Spinal cord (tissue), 10 donors: ENCODE measurements around the gene APBA2. TPM values are rescaled to one million over a fixed set of nuclear protein-coding genes. Genes with fewer than 3 reads are reported as not detected.
"Not testable (repeated sequence)": the region's sequence is repeated elsewhere in the genome, so short reads cannot be mapped to it uniquely, and the experiment has no call there.

Source experiments
- DNase-seq, 6 donors: peaks; one replicate each; pipeline versions ENCODE4 v3.0.0 to v3.0.0-alpha.2; 2013 to 2015; ENCODE audit warnings: low spot score in 6 of 6, low read depth in 4 of 6
- H3K27ac ChIP-seq: one replicate; pipeline ENCODE4 v1.5.1; 2013; ENCODE audit warnings: low read depth, low read length, control low read depth
- H3K27me3 ChIP-seq: one replicate; pipeline ENCODE4 v1.6.1; 2013; ENCODE audit warnings: low read length; ENCODE audit not compliant: control insufficient read depth, insufficient read depth
- H3K36me3 ChIP-seq: one replicate; pipeline ENCODE4 v1.6.1; 2013; ENCODE audit warnings: low read length; ENCODE audit not compliant: control insufficient read depth, insufficient read depth
- H3K4me1 ChIP-seq: one replicate; pipeline ENCODE4 v1.6.1; 2013; ENCODE audit warnings: low read length; ENCODE audit not compliant: control insufficient read depth, insufficient read depth
- H3K4me3 ChIP-seq: one replicate; pipeline ENCODE4 v1.5.1; 2013; ENCODE audit warnings: low read depth, low read length, control low read depth
- H3K9me3 ChIP-seq: one replicate; pipeline ENCODE4 v1.6.1; 2013; ENCODE audit warnings: low read length; ENCODE audit not compliant: control insufficient read depth, insufficient read depth
- WGBS: methylation state at CpG from one replicate; pipeline ENCODE4 v1.1.5; 2013; ENCODE audit warnings: missing lambda C conversion rate; ENCODE audit not compliant: insufficient coverage; 5-methylcytosine and 5-hydroxymethylcytosine counted together
- long read RNA-seq, 4 donors: transcript quantifications; one replicate each; lab custom pipeline, GENCODE V29; 2026
- polyA plus RNA-seq, 2 donors: library from polyadenylated mRNA; unstranded; fragments of 120-200 nt; gene quantifications; one replicate each; pipeline ENCODE4 v1.2.1, GENCODE V29; 2013; ENCODE audit not compliant: insufficient read length in 2 of 2
- total RNA-seq, 2 donors: library from RNA; depleted of rRNA in 1 of 2; stranded (reverse); fragments of 120-200 nt in 1 of 2; fragments of >200 nt in 1 of 2; gene quantifications; one replicate each; pipeline versions ENCODE4 v1.2.3 to v1.2.4, GENCODE V29; 2013 to 2014
- donor health status: healthy.

The APBA2 gene
- total RNA-seq = 10 to 100 TPM; 46.2 to 72.6 TPM
- polyA plus RNA-seq = 100 to 1,000 TPM; 107 to 111 TPM
- long read RNA-seq, donor 1, partial matches to known transcripts = 11 of 25 reads
- long read RNA-seq, donor 1, other reads (novel, unspliced or antisense) = 14 of 25 reads
- long read RNA-seq, donor 2, partial matches to known transcripts = 7 of 7 reads
- long read RNA-seq, donor 2, other reads (novel, unspliced or antisense) = 0 of 7 reads
- long read RNA-seq, donor 3, partial matches to known transcripts = 6 of 6 reads
- long read RNA-seq, donor 3, other reads (novel, unspliced or antisense) = 0 of 6 reads
- long read RNA-seq, donor 4 = 0 reads

DNA sequence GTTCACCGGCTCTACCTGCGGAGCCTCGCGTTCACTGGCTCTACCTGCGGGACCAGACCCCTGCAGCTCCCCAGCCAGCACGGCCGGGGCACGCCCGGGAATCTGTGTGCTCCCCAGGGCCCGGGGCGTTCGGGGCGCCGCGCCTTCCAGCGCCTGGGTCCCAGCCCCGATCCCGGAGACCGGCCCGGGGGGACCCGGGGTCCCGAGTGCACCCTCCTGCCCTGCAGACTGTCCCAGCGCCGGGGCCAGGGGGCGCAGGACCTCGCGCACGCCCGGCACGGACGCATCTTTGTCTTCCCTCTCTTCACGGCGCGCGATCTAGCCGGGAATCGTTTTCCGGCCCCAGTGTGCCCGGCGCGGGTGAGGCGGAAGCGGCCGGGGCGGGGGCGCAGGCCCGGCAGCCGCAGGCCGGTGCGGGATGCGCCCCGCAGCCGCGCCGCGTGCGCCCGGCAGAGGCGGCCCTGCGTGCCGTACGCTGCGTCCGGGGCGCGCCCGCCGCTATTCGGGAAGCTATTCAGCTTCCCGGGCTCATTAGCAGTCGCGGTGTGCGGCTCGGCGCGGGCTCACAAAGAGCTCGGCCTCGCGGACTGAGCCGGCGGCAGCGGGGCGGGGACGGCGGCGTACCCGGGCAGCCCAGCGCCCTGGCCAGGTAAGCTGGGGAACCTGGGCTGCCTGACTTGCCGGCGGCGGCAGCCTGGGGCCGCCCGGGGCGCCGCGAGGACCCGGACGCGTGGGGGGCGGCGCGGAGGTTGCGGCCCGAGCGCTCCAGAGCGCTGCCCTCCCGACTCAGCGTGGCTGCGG lies at the start of gene APBA2:
Gene APBA2, plus strand, starts transcription at position 345 of the 801 bp plus-strand sequence. CDS start 167,911 bp downstream, outside the sequence.
- H3K27me3 ChIP-seq = no peaks in the 10 kb centered on the region

DNA sequence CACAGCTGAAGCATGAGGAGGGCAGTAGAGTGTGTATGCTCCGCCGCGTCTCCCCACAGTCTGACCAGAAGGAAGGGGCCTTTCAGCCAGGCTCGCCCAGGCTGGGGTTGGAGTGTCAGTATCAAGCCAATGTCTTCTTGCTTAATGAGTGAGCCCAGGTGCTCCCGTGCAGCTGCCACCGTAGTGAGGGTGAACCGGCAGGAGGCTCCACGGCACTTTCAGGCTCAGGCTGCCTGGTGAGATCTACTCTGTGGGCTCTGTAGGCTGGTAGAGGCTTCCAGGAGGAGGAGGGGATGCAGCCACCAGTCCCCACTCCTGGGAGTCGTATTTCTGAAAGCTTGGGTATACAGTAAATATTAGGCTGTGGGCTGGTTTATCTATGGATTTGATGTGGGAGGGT lies 45.5 kb upstream of the APBA2 start:
- not testable (repeated sequence) for H3K36me3 ChIP-seq, H3K4me1 ChIP-seq, DNase-seq, H3K4me3 ChIP-seq, H3K27me3 ChIP-seq, H3K27ac ChIP-seq, H3K9me3 ChIP-seq
- no CpG with 5 or more reads among the region's 9 CpGs for WGBS

More for the DNA sequence above, at the start of gene APBA2:
- peak within 1 kb of the TSS; percentile 57 for H3K4me3 ChIP-seq
- H3K27ac ChIP-seq = no peak within 1 kb of the TSS
- peaks cover 8% of the 10 kb centered on the region for H3K36me3 ChIP-seq
- no peaks in the 10 kb centered on the region for H3K9me3 ChIP-seq
- peak in 3 of 6 donors; percentile 48 to 86 (median 84) for DNase-seq
- peaks cover 47% of the 10 kb centered on the region for H3K4me1 ChIP-seq
- WGBS = under 1% methylated on average over 106 of the region's 109 CpGs

DNA sequence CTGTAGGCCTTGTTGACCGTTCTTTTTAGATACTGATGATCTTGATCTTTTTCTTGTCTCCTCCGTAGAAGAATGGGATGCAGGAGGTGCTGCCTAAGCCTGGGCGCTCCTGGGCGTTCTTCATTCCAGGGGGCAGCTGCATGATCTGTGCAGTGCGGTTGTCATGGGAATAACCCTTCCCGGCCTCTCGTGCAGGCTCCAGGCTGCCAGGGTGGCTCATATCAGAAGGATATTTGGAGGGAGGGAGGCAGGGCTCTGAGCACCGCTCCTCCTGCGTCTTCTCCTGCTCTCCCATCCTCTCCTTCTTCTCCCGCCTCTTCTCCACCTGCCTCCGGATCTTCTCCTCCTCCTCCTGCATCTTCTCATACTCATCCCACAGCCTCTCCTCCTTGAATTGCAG lies 43.6 kb upstream of the APBA2 start:
- DNase-seq, H3K27me3 ChIP-seq, H3K9me3 ChIP-seq, H3K4me1 ChIP-seq, H3K4me3 ChIP-seq, H3K36me3 ChIP-seq, H3K27ac ChIP-seq: not testable (repeated sequence)
- 58% methylated on average over 10 of the region's 11 CpGs for WGBS

DNA sequence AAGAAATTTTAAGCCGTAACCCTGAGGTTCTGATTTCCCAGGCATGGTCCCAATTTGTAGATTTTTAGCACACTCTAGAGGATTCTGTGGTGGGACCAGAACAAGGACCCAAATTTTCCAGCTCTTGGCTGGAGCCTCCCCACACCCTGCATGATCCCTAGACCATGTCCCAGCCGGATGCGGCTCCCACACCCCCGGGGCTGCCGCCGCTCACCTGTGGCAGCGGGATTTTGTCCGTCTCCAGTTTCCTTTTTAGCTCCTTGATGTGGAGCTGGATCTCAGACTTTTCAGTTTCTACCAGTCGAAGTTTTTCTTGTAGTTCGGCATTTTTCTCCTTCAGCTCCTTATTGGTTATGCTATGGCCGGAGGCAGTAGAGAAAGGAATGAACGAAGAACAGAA lies 42.3 kb upstream of the APBA2 start:
- H3K4me1 ChIP-seq, H3K27me3 ChIP-seq, H3K36me3 ChIP-seq, H3K9me3 ChIP-seq, DNase-seq, H3K4me3 ChIP-seq, H3K27ac ChIP-seq: not testable (repeated sequence)
- 100% methylated on average over 10 of the region's 12 CpGs for WGBS

DNA sequence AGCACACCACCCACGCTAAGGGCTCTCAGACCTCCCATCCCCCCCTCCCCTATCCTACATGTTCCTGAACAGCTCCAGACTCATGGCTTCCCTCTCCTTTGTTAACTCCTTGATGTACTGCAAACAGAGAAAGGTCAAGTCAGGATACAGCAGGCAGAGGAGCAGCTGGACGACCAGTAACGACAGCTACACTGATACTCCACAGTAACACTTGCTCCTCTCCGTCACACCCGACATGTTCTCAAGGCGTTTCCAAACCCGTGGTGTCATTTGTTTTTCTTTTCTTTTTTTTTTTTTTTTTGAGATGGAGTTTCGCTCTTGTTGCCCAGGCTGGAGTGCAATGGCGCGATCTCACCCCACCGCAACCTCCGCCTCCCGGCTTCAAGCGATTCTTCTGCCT lies 41.6 kb upstream of the APBA2 start:
- H3K4me3 ChIP-seq, H3K4me1 ChIP-seq, H3K27ac ChIP-seq, DNase-seq, H3K36me3 ChIP-seq, H3K9me3 ChIP-seq, H3K27me3 ChIP-seq: not testable (repeated sequence)
- 42% methylated on average over 1 of the region's 14 CpGs for WGBS

DNA sequence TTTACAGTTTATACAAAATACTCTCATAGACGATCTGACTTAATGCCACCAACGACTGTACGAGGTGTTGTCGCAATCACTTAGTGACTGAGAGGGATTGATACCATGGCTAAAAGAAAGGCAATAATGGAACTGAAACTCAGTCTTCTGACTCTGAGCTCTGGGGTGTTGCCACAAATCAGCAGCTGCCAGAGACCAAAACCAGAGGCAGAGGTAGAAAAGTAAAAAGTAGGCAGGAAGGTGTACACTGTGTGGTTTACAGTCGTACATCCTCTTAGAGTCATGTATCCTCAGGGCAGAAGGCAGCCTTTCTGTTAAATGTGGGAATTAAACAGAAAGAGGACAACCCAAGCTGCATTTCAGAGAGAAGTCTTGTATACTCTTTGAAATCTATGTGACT lies 38.5 kb upstream of the APBA2 start:
- not testable (repeated sequence) for H3K4me1 ChIP-seq, H3K36me3 ChIP-seq, H3K27me3 ChIP-seq, H3K4me3 ChIP-seq, DNase-seq, H3K9me3 ChIP-seq, H3K27ac ChIP-seq
- WGBS = no CpG with 5 or more reads among the region's 5 CpGs

DNA sequence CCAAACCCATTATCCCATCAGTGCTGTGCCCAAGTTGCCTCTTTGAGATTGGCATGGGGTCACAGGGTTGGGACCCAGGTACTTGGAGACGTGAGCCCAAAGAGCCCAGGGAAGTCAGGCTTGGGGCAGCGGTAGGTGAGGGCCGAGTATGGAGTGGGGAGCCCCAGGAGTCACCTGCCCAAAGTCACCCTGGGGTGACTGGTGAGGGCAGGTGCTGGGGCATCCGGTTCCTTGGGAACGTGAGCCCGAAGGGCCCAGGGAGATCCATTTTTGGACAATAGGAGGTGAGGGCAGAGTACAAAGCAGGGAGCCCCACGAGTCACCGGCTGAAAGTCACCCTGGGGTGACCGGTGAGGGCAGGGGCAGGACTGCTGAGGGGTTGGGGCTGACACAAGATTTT lies 37.8 kb upstream of the APBA2 start:
- H3K4me1 ChIP-seq, H3K27me3 ChIP-seq, H3K27ac ChIP-seq, H3K36me3 ChIP-seq, H3K4me3 ChIP-seq, H3K9me3 ChIP-seq, DNase-seq: not testable (repeated sequence)
- 94% methylated on average over 7 of the region's 9 CpGs for WGBS

DNA sequence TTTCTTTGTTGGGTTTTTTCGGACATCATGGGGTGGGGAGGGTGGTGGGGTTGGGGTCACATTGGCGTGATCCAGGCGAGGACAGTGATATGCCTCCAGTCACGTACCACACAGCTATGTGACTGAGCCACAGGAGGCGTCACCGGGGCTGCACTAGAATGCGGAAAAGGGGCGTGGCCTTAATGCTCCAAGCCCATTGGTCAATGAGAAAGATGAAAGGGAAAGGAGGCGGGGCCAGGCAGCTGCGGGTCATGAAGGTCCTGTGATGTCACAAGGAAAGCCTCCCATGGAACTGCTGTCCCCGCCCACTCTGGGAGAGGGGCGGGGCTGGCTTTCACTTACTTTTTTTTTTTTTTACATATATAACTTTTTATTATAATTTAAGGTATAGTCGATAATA lies 37.3 kb upstream of the APBA2 start, which contains the start of gene GOLGA6L7:
Gene GOLGA6L7, minus strand, starts transcription at position 124 of the 400 bp plus-strand sequence. Its CDS starts 95 bp downstream, at position 29.
- H3K4me3 ChIP-seq, H3K36me3 ChIP-seq, H3K4me1 ChIP-seq, H3K27ac ChIP-seq, H3K27me3 ChIP-seq, DNase-seq, H3K9me3 ChIP-seq: not testable (repeated sequence)
- WGBS = 100% methylated on average over 6 of the region's 13 CpGs

DNA sequence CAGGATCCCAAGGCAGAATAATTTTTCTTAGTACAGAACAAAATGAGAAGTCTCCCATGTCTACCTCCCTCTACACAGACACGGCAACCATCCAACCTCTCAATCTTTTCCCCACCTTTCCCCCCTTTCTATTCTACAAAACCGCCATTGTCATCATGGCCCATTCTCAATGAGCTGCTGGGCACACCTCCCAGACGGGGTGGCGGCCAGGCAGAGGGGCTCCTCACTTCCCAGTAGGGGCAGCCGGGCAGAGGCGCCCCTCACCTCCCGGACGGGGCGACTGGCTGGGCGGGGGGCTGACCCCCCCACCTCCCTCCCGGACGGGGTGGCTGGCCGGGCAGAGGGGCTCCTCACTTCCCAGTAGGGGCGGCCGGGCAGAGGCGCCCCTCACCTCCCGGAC lies 36.5 kb upstream of the APBA2 start:
- DNase-seq = not testable (repeated sequence)

DNA sequence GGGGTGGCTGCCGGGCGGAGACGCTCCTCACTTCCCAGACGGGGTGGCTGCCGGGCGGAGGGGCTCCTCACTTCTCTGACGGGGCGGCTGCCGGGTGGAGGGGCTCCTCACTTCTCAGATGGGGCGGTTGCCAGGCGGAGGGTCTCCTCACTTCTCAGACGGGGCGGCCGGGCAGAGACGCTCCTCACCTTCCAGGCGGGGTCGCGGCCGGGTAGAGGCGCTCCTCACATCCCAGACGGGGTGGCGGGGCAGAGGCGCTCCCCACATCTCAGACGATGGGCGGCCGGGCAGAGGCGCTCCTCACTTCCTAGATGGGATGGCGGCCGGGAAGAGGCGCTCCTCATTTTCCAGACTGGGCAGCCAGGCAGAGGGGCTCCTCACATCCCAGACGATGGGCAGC lies 36.0 kb upstream of the APBA2 start:
- H3K36me3 ChIP-seq, H3K27me3 ChIP-seq, H3K4me1 ChIP-seq, DNase-seq, H3K27ac ChIP-seq, H3K9me3 ChIP-seq, H3K4me3 ChIP-seq: not testable (repeated sequence)
- 100% methylated on average over 13 of the region's 31 CpGs for WGBS

More for the DNA sequence above, 36.5 kb upstream of the APBA2 start:
- H3K36me3 ChIP-seq, H3K27ac ChIP-seq, H3K4me3 ChIP-seq, H3K27me3 ChIP-seq, H3K9me3 ChIP-seq, H3K4me1 ChIP-seq: not testable (repeated sequence)
- 100% methylated on average over 1 of the region's 17 CpGs for WGBS
